HG02610 (cell line): Measurements from ENCODE around the gene SELPLG.
"Not testable (repeated sequence)": the region's sequence is repeated elsewhere in the genome, so short reads cannot be mapped to it uniquely, and the experiment has no call there.

Experiments used
- ATAC-seq: cut with Tn5 transposase; IDR thresholded peaks from one replicate; pipeline ENCODE4 v1.9.1; 2021; ENCODE audit warnings: mild to moderate bottlenecking, moderate library complexity; ENCODE audit not compliant: unreplicated experiment

SELPLG gene

DNA sequence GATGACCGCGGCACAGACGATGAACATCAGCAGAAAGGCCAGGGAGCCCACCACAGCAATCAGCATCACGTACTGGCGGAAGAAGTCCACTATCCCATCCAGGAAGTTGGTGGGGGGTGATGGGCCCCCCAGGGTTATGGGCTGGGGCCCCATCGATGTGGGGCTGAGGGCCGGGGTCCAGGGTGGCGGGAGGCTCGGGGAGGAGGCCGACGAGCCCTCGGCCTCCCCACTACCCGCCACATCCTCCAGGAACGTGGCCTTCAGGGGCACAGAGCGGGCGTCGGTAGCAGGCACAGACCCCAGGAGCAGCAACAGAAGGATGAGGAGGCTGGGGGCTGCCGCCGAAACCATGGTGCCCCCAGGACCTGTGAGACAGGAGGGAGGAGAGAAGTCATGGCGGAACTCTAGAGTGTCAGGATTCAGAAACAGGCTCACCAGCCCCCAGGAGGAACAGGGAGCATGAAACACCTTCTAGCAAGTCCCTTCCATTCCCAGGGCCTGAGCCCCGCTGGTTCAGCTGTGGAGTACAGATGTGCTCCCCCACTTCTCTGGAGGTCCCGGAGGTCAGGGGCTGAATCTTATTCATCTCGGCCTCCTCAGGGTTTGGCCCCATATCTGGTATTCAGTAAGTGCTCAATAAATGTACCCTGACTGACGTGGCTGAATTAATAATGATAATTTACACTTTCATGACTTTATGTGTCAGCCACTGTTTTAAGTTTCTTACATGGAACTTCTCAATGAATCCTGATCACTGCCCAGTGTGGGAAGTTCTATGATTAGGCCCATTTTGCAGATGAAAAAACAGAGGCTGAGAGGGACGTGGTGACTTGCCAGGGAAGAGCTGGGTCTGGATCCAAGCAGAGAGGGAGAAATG lies 41.4 kb downstream of the SELPLG start:
- no peak for ATAC-seq

DNA sequence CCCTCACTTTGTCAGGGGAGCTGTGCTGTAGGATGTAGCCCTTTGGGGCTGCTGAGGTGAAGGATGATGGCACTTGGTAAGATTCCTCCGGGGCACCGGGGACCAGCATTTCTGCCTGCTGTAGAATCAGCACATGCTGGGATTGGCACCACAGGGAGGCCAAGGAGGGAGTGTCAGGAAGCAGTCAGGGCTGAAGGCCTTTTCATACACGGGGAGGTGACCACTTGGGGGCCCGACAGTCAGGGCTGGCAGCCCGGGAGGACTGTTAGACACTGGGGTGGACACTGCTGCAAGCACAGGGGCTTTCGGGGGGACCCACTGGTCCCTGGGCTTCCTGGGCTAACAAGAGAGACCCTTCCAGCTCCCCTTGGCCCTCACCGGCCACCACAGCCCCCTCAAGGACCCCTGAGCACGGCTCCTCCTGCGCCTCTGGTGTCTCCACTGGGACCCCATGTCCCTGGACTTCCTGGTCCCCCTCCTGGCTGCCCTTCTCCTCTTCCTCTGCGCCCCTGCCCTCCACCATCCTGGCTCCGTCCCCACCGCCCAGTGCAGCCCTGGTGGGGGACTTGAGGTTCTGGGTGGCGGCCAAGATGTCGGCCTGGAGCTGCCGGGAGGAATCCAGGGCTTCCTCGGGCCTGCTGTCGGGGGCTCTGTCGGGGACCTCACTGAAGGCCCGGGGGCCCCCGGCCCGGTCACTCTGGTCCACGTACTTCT lies 42.3 kb downstream of the SELPLG start:
- ATAC-seq: no peak

DNA sequence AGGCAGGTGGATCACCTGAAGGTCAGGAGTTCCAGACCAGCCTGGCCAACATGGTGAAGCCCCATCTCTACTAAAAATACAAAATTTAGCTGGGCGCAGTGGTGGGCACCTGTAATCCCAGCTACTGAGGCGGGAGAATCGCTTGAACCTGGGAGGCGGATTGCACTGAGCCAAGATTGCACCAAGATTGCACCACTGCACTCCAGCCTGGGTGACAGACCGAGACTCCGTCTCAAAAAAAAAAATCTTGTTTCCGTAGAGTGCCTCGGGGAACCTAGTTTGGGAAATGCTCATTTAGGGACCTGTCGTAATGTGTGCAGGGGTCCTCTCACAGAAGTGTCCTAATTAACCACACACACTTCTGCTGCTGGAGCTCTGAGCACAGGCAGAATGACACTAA lies 43.2 kb downstream of the SELPLG start:
- not testable (repeated sequence) for ATAC-seq

DNA sequence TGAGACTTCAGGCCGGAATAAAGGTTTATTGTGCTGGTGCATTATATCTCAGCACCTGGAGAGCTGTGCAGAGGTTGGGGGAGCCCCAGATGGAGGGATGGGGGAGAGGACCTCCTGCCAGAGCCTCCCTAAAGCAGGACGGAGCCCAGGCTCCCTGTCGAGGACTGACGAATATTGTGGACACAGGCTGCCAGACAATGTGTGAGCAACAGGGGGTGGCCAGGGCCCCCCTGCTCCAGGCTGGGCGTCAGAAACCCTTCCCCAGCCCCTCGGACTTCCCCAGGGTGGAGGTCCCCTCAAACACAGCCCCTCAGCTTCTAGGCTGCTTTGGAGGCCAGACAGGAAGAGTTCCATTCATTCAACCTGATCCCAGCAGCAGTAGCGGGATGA lies 43.9 kb downstream of the SELPLG start:
- ATAC-seq: no peak

DNA sequence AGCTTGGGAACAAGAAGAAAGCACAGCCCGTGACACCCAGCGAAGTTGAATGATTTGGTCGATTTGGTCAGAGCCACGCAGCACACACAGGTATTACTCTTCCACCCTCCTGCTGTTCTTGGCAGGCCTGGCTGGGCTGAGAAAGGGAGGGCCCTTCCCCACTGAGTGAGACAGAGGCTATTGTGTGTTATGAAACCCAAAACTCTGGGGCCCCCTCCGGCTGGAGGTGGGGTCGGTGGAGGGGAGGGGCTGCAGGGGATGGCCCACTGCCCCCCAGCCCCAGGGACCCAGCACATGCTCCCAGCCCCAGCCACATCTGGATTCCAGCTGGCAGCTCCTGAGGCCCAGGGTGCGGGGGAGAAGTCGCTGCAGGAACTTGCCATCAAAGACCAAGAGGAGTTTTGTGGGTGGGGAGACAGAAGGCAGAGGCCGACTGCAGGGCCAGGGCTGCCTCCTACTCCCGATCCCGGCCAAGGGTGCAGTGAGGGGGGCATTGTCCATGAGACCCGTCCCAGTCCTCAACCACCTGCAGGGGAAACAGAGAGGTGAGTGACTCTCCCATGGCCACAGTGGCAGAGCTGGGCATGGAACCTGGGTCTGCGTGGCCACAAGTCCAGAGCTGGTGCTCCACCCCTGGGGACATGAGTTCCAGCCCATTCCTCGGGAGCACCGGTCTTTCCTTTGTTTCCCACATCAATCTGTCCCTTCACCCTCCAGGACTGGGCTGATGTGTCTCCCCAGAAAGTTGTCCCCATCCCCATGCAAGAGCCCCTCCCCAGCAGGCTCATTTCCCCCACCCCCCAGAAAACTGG lies 44.5 kb downstream of the SELPLG start:
- ATAC-seq: no peak

DNA sequence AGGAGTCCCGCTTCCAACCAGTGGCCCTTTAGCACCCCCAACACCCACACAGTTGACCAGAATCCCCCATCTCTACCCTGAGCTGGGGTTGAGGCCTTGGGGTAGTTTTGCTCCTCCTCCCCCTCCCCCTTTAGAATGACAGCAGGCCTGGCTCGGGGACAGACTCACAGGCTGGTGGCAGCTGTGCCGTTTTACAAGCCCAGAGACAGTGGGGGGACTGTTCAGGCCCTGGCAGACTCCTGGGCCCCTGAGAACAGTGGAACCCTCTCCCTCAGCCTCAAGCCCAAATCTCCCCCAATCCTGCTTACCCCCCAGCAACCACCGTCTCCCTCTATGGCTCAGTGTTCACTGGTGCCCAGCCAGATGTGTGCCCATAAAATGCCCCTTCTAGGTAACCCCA lies 45.9 kb downstream of the SELPLG start:
- ATAC-seq: no peak

DNA sequence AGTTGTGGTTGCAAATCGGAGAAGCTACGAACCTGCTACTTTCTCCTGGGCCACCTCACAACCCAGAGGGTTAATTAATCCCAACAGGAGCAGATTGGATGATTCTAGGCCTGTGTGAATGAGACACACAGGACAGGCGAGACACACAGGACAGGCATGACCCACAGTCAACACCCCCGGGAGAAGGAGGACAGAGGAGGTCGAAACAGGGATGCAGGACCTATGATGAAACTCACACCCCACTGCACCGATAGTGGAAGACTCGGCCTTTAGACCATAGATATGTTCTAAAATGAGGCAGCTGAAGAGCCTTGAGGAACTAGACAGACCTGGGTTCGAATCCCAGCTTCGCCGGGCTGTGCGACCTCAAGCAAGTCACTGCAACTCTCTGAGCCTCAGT lies 47.4 kb downstream of the SELPLG start:
- ATAC-seq: no peak

DNA sequence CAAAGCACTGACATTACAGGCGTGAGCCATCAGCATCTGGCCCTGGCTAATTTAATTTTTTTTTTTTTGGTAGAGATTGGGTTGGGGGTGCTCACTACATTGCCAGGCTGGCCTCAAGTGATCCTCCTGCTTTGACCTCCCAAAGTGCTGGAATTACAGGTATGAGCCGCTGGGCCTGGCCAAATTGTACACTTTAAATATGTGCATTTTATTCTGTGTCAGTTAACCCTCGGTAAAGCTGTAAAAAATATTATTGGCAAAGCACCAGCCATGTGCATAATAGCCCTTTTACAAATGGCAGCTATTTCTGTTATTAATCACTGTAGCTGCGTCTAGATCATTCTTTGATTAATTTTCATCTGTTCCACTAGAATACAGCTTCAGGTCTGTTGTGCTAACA lies 47.8 kb downstream of the SELPLG start:
- ATAC-seq: no peak

DNA sequence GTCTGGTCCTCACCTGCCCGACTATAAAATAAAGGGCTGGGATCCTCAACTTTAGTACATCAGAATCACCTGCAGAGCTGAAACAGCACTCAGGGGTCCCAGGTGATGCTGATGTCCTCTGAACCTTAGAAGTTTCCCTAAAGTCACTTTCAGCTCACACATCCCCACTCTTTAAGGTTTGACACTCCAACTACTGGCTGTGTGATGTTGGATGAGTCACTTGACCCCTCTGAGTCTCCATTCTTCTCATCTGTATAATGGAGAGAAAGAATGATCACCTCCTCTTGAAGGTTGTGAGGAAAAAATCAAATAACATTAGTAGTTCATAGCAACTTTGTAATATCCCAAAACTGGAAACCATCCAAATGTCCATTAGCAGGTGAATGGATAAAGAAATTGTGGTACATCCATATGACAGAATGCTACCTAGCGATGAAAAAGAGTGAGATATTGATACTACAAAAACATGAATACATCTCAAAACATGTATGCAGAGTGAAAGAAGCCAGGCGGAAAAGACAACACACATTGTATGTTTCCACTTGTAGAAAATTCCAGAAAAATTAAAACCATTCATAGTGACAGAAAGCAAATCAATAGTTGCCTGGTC lies 49.1 kb downstream of the SELPLG start:
- no peak for ATAC-seq

DNA sequence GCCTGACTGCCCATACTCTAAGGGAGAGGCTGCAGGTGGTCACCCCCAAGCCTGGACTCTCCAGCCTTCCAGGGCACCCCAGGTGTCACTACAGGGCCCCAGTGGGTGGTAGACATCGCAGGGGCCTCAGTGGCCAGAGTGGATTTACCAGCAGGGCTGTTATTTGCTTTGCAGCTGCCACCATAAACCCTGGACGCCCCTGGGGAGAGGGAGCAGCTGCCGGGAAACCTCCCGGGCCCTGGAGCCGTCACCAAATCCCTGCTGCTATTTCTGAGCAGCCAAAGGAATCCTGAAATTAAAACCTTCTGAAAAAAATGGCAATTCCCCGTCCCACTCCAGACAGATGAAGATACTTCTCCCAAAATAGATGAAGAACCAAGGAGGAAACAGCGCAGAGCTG lies 49.7 kb downstream of the SELPLG start:
- ATAC-seq: no peak

DNA sequence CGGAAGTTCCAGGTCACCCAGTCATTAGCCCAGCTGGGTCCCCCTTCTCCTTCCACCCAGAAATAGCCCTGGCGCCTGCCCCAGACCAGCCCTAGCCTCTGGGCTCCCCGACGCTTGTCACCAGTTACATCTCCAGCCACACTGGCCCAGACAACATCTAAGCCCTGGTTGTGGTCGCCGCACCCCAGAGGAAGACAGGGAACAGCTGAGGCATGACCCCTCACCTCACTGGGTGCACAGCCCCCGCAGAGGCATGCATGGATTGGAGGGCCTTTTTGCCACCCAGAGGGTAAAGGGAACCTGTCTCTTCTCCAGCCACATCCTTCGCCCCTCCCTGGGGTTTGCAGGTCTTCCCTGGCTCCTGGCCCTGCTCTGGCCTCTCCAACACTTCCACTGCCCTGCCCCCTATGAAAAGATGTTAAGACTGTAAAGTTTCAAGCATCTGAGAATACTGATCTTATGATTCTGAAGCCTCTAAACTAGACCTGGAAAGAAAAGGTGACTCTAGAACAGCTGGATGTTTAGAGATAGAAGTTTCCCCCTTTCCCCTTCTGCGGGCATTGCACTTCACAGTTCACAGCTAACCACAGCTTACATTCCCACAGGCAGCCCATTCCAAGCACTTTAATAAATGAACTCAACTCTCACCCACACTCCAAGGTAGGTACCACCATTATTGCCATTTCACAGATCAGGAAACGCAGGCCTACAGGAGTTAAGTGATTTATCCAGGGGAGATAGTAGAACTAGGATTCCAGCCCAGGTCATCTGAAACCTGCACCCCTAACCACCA lies 50.5 kb downstream of the SELPLG start:
- ATAC-seq: no peak

DNA sequence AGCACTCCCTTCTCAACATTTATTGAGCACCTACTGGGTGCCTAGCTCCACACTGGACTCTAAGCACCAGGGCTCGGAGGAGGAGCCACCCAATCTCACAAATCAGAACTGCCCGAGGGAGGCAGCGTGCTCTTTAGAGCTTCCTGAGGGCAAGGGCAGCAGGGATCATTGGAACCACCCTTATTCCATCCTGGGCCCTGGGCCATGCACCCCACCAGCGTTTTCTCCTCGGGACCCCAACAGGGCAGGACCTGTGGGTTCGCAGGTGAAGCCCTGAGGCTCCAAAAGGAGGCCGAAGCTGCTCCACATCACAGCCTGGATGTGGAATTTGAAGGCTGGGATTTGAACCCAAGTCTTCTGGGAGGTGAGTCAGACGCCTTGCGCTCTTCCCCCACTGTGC lies 51.2 kb downstream of the SELPLG start:
- no peak for ATAC-seq

DNA sequence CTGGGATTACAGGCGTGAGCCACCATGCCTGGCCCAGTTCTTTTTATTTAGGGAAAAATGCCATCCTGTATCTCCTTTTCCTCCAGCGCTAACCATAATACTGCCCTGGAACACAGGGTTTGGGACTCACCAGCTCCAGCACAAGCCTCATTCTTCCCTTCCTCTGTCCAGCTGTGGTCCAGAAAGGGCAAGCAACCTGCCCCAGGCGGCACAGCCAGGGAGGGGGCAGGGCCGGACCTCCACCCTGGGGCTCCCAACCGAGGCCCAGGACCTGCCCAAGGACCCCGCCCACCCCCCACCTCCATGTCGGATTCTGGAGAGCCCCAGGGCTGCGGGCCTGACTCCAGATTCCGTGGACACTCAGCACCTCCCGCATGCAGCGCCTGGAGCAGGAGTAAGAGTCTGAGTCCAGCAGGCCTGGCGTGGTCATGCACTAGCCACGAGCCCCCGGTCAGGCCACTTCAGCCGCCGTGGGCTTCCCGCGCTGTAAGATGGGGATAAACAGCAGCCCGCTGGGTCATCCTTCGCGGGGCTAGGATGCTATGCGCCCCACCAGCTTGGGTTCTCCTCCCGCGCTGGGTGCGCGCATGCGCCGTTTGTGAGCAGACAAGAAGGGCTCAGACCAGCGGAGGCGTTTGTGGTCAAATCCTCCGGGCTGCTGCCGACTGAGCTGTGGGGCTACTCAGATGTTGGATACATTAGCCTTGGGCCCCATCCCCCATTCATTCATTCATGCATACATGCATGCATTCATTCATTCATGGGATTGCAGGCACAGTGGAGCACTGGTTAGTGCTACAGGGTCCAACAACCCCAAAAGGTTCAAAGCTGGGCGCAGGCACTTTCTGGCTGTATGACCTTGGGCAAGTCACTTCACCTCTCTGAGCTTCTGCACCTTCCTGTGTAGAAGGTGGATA lies 52.1 kb downstream of the SELPLG start:
- ATAC-seq: no peak

DNA sequence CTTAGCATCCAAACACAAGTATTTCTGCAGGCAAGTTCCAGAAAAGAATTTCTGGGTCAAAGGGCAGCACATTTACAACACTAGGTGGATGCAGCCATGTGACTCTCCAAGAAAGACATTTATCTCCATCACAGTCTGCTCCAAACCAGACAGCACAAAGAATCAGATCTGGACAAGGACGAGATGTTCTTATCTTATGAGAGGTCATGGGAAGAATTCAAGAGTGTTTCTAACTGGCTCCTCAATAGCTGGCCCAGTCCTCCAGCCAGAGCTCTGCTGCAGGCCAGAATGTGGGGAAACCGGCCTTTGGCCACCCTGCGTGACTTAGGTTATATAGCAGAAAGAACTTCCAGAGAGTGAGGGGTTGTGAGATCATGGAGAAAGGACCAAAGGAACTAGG lies 53.2 kb downstream of the SELPLG start:
- ATAC-seq: no peak

DNA sequence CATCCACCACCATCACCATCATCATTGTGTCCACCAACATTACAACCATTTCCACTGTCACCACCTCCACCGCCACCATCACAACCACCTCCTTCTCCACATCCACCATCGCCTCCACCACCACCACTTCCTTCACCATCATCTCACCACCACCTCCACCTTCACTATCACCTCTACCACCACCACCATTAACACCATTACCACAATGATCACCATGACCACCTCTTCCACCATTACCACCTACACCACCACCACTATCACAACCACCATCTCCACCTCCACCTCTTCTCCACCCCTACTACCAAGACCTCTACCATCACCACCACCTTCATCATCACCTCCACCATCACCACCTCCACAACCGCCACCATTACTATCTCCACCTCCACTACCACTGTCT lies 54.9 kb downstream of the SELPLG start:
- no peak for ATAC-seq

DNA sequence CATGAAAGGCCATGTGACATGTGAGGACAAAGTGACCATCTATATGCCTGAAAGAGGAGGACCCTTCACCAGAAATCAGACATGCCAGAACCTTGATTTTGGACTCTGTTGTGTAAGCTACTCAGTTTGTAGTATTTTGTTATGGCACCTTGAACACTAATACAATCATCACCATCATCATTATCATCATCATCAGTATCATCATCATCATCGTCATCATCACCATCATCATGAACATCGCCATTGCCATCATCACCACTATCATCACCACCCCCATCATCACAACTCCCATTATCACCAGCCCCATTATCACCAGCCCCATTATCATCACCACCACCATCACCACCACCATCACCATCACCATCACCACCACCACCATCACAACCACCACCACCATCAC lies 55.4 kb downstream of the SELPLG start:
- ATAC-seq: no peak

DNA sequence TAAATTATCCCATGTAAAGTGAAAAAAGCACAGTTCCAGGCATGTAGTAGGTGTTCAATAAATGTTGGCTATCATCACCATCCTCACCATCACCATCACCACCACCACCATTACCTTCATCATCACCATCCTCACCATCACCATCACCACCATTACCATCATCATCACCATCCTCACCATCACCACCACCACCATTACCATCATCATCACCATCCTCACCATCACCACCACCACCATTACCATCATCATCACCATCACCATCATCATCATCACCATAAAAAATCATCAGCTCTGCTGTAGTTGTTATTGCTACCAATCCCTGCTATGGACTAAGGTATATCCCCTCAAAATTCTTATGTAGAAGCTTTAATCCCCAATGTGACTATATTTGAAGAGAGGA lies 56.2 kb downstream of the SELPLG start:
- ATAC-seq: no peak

DNA sequence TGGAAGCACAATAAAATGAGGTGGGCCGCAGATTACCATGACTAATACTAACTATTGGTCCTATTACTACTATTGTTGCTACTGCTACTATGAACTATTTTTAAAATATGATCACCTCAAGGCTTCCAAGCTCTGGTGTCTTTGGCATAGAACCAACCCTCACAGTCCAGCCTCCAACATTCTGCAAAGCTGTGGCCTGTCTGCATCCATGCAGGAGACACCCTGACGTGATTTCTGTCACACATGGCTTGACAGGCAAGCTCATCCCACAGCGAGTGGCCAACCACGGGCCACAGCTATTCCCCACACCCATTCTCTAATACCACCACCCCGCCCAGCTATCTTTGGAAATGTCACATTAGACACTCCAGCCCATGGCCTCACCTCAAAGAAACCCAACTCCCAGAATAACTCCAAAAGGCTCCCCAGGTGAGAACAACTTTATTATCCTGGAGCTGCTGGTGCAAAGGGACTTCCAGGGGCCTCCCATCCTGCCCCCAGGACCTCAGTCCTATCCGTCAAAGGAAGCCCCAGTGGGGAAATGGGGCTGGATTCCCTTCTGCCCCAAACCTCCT lies 56.9 kb downstream of the SELPLG start:
- no peak for ATAC-seq
